NCI-H2227 treated with DMSO at 0.1 percent for 48 hours (cell line): ENCODE measurements around the gene PARD6B.
"Not testable (repeated sequence)": the region's sequence is repeated elsewhere in the genome, so short reads cannot be mapped to it uniquely, and the experiment has no call there.

Experiments
- DNase-seq: peaks from one replicate; lab custom pipeline; 2025; lab: John Stamatoyannopoulos, UW

The PARD6B gene

GRCh38 chr20:50731055-50731929, at the start of gene PARD6B:
TSS of gene PARD6B (plus strand) at chr20:50731580. CDS start at chr20:50731787, 207 bp downstream.
- peak; percentile 99 for DNase-seq

GRCh38 chr20:50682065-50682464, 49.3 kb upstream of the PARD6B start:
- no peak for DNase-seq

GRCh38 chr20:50682947-50683530, 48.3 kb upstream of the PARD6B start:
- DNase-seq: no peak

GRCh38 chr20:50683570-50683969, 47.8 kb upstream of the PARD6B start:
- no peak for DNase-seq

- DNase-seq: no peak
Measured at GRCh38 chr20:50686821-50687220, 44.6 kb upstream of the PARD6B start.

- DNase-seq: no peak
Measured at GRCh38 chr20:50688256-50688975, 43.0 kb upstream of the PARD6B start.

GRCh38 chr20:50689864-50690649, 41.3 kb upstream of the PARD6B start:
- no peak for DNase-seq

GRCh38 chr20:50690650-50691572, 40.5 kb upstream of the PARD6B start, which contains the start of gene RIPOR3:
TSS of gene RIPOR3 (minus strand) at chr20:50691542. CDS start at chr20:50691128, 414 bp downstream.
- no peak for DNase-seq

GRCh38 chr20:50691573-50692551, 39.5 kb upstream of the PARD6B start:
- DNase-seq: no peak

GRCh38 chr20:50692552-50692933, 38.8 kb upstream of the PARD6B start:
- no peak for DNase-seq

- DNase-seq: no peak
Measured at GRCh38 chr20:50693001-50693400, 38.4 kb upstream of the PARD6B start.

GRCh38 chr20:50694379-50695134, 36.8 kb upstream of the PARD6B start:
- DNase-seq: no peak

- no peak for DNase-seq
Measured at GRCh38 chr20:50695135-50695872, 36.1 kb upstream of the PARD6B start.

GRCh38 chr20:50698255-50698654, 33.1 kb upstream of the PARD6B start:
- not testable (repeated sequence) for DNase-seq

- DNase-seq: no peak
Measured at GRCh38 chr20:50699688-50700087, 31.7 kb upstream of the PARD6B start.

GRCh38 chr20:50701041-50701963, 30.1 kb upstream of the PARD6B start:
- no peak for DNase-seq
